GM18505 (cell line): ENCODE measurements around the gene WDR93.

Source experiments
- ATAC-seq: cut with Tn5 transposase; IDR thresholded peaks from one replicate; pipeline ENCODE4 v1.9.1; 2021; ENCODE audit not compliant: unreplicated experiment
- POLR2A ChIP-seq: IDR thresholded peaks from 4 replicates; pipeline ENCODE4 v1.6.1; 2011; ENCODE audit warnings: borderline replicate concordance; ENCODE audit not compliant: insufficient read depth, insufficient read length; ENCODE audit errors: extremely low read depth

Gene WDR93

GRCh38 chr15:89654301-89654761, 36.3 kb upstream of the WDR93 start:
- TF ChIP-seq POLR2A, result no peak
- ATAC-seq, result no peak

- ATAC-seq, result no peak
- TF ChIP-seq POLR2A, result no peak
These were observed 35.5 kb upstream of the WDR93 start, which contains the start of gene KIF7 for GRCh38 chr15:89654847-89655805. Gene KIF7, minus strand, starts transcription at chr15:89655467. Its CDS starts 2,537 bp downstream, at chr15:89652930.

GRCh38 chr15:89656116-89656815, 34.3 kb upstream of the WDR93 start:
- TF ChIP-seq POLR2A, result no peak
- no peak for ATAC-seq

GRCh38 chr15:89657686-89658200, 32.9 kb upstream of the WDR93 start:
- no peak for ATAC-seq
- no peak for TF ChIP-seq POLR2A

- ATAC-seq, result no peak
- TF ChIP-seq POLR2A, result no peak
These were observed 31.3 kb upstream of the WDR93 start for GRCh38 chr15:89659295-89659694.

GRCh38 chr15:89660556-89660955, 30.1 kb upstream of the WDR93 start:
- ATAC-seq, result no peak
- no peak for TF ChIP-seq POLR2A

- TF ChIP-seq POLR2A, result no peak
- no peak for ATAC-seq
These were observed 27.6 kb upstream of the WDR93 start for GRCh38 chr15:89662893-89663626.

- ATAC-seq, result no peak
- no peak for TF ChIP-seq POLR2A
These were observed 25.9 kb upstream of the WDR93 start for GRCh38 chr15:89664441-89665350.

GRCh38 chr15:89665449-89666181, 25.0 kb upstream of the WDR93 start:
- TF ChIP-seq POLR2A, result no peak
- no peak for ATAC-seq

- ATAC-seq, result no peak
- TF ChIP-seq POLR2A, result no peak
These were observed 24.3 kb upstream of the WDR93 start for GRCh38 chr15:89666184-89666857.
